ENCODE results near the gene KRT10.
A peak's percentile ranks its signal among the peaks of the same experiment; 100 is the strongest.
"Not testable (repeated sequence)": the region's sequence is repeated elsewhere in the genome, so short reads cannot be mapped to it uniquely, and the experiment has no call there.

Gene KRT10

DNA sequence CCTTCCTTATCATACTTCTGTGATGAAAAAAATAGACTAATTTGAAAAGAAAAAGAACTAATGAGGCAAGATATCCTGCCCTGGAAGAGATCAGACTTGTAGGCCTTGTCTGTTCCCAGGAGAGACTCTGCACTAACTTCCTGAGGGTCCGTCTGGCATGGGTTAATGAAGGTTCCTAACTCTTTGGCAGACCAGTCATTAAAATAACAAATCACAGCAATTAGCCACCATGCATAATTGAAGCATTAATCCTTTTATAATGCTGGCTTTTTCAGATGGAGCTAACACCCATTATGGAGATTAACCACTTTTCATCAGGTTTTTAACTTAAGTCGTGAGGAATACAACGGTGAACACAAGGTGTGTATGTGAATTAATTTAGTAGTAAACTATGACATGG lies 10.4 kb upstream of the KRT10 start:
- no peak for DNase-seq

GRCh38 chr17:40830085-40830776 lies 7.8 kb upstream of the KRT10 start:
- no peak for DNase-seq

GRCh38 chr17:40828454-40829044 lies 6.1 kb upstream of the KRT10 start:
- no peak for DNase-seq

DNA sequence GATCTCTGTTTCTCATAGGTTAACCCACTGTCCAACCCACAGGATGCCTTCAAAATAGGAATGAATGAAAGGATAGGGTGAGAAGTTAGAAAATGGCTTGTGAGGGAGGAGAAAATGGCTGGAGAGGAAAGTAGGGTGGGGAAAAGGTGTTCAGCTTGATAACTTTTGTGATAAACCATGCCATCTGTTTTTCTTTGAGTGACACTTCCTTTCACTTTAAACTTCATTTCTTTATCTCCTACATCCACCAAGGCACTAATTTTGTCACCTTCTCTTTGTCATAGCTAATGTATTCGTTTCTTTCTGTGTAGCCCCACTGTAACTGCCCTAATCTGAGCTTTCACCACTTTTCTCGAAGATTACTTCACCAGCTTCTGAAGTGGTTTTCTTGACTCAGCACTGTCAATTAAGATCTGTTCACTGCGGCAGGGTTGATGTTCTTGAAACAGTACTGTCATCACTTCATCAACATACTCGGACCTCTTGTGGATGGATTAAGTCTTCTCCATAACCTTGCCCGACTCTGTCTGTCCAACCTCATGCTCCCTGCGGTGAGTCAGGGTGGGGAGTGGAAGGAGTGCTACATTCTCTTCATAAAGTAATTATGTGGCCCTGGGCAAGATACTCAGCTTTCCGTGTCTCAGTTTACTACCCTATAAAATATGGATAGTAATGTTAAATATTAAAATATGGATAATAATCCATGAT lies 5.5 kb upstream of the KRT10 start:
- no peak for DNase-seq

DNA sequence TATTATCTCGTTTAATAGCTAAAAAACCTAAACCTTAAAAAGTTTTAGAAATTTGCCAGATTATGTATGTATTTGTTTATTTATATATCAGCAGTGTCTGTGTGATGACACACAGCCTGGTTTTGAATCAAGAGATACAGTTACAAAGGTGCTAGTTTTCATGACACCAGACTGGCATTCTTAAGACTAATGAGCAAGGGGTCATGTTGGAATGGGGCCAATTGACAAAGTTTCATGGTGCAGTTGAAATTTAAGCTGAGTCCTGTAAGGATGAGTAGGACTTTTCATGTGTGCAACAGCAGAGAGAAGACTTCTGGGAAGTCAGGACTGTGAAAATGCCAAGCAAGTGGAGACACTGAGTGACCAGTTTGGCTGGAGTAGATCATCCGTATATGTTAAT lies 3.2 kb upstream of the KRT10 start:
- no peak for DNase-seq

GRCh38 chr17:40824015-40824832 lies 1.8 kb upstream of the KRT10 start:
- no peak for DNase-seq

GRCh38 chr17:40821536-40821935 lies 878 bp downstream of the KRT10 start:
- DNase-seq, result no peak

DNA sequence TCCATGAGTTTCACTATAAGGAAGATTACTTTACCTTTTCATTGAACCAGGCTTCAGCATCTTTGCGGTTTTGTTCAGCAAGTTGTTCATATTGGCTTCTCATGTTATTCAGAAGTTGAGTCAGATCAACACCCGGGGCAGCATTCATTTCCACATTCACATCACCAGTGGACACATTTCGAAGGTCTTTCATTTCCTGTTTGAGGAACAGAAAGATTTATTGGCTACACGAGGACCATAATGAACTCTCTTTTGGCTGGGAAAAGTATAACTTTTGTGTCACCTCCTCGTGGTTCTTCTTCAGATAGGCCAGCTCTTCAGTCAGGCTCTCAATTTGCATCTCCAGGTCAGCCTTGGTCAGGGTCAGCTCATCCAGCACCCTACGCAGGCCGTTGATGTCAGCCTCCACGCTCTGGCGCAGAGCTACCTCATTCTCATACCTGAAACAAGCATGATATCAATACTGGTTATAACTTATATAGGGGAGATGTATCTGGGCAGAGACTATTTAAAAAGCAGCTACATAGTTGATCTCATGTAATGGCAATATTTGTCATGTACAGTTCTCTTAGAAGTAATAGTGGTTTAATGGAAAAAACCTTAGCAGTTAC lies 2.1 kb downstream of the KRT10 start:
- DNase-seq, result no peak

DNA sequence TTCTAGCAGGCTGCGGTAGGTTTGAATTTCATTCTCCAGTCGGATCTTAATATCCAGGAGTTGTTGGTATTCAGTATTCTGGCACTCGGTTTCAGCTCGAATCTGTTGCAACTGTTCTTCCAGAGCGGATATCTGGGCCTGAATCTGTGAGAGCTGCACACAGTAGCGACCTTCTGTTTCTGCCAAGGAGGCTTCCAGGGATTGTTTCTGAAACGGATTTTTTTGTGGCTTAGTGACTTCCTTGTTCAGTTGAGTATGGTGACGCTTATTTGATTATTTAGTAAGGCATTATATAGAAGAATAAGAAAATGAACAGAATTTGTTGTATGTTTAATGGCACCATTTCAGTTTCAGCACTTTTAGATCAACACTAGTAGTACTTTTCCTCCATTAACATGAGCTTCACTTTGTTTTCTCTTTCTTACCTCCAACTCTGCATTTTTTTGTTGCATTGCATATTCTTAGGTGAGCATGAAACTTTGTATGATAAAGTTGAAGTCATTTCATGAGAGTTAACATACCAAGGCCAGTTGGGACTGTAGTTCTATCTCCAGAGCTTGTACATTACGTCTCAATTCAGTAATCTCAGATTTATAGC lies 2.8 kb downstream of the KRT10 start:
- no peak for DNase-seq

DNA sequence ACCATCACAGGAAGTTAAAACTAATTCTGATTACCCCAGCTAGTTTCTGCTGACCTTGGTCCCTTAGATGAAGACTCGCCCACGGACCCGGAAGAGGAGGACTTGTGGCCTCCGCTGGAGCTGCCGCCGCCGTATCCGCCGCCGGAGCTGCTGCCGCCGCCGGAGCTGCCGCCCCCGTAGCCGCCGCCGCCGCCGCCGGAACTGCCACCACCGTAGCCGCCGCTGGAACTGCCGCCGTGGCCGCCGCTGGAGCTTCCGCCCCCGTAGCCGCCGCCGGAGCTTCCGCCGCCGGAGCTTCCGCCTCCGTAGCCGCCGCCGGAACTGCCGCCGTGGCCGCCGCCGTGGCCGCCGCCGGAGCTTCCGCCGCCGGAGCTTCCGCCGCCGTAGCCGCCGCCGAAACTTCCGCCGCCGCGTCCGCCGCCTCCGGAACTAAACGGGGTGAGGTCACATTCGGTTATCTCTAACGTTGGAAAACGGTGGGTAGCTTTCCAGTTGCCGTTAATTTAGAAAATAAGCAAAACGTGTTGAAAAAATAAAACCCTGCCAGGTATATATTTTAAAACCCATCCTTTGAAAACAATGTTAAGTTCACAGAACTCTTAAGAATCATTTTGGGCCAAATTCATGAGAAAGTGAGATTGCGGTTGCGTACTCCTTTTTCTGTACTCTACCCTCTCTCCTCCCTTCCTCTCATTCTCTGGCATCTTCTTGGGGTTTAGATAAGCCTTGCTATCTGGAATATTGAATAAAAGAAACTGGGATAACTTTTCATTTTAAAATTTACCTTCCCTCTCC lies 3.5 kb downstream of the KRT10 start:
- peak; percentile 73 for DNase-seq

- no peak for DNase-seq
Measured at GRCh38 chr17:40818343-40818732, 4.1 kb downstream of the KRT10 start.

- no peak for DNase-seq
Measured at GRCh38 chr17:40817103-40817682, 5.2 kb downstream of the KRT10 start.

GRCh38 chr17:40816569-40816968 lies 5.8 kb downstream of the KRT10 start:
- no peak for DNase-seq

- no peak for DNase-seq
Measured at GRCh38 chr17:40815381-40815780, 7.0 kb downstream of the KRT10 start.

GRCh38 chr17:40814657-40815056 lies 7.8 kb downstream of the KRT10 start:
- not testable (repeated sequence) for DNase-seq

GRCh38 chr17:40813804-40814203 lies 8.6 kb downstream of the KRT10 start:
- no peak for DNase-seq

GRCh38 chr17:40812639-40813038 lies 9.8 kb downstream of the KRT10 start:
- DNase-seq, result no peak

GRCh38 chr17:40810494-40810893 lies 11.9 kb downstream of the KRT10 start:
- DNase-seq, result no peak

GRCh38 chr17:40809721-40810421 lies 12.5 kb downstream of the KRT10 start:
- no peak for DNase-seq

DNA sequence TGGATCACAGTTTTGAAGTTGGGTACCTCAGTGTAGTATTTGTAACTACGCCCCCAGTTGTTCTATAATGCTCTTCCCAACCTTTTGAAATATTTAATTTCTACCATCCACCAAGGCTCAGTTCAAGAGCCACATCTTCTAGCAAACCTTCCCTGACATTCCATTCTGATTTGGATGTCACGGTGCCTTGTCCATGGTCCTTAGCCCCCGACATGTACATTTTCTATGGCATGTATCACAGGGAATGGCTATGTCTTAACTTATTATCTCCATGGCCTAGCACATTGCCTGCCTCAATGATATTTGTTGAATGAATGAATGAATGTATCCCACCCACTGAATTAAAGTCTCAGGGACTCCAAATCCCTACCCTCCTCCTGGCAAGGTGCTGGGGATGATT lies 16.3 kb downstream of the KRT10 start:
- DNase-seq, result no peak

DNA sequence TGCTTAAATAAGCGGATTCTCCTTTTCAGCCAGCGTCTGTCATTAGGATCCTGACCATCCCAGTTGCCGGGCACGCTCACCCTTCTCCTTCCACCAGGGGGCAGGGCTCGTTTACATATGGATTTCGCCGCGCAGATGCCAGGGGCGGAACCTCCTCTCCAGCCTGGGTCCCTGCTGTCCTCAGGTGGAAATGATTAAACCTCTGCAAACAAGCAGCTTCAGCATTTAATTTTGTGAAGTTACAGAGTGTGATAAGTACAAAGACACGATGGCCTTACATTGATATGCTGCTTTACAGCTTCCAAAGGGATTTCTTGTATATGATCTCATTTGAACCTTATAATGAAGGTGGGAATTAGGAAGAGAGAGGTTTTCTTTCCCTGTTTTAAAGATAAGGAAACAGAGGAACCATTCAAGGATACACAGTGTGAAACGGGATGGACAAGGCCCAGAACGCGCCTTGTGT lies 18.8 kb downstream of the KRT10 start:
- DNase-seq, result peak; percentile 63
